ENCODE data around the gene PHPT1.
"Not testable (repeated sequence)": the region's sequence is repeated elsewhere in the genome, so short reads cannot be mapped to it uniquely, and the experiment has no call there.

PHPT1 gene

DNA sequence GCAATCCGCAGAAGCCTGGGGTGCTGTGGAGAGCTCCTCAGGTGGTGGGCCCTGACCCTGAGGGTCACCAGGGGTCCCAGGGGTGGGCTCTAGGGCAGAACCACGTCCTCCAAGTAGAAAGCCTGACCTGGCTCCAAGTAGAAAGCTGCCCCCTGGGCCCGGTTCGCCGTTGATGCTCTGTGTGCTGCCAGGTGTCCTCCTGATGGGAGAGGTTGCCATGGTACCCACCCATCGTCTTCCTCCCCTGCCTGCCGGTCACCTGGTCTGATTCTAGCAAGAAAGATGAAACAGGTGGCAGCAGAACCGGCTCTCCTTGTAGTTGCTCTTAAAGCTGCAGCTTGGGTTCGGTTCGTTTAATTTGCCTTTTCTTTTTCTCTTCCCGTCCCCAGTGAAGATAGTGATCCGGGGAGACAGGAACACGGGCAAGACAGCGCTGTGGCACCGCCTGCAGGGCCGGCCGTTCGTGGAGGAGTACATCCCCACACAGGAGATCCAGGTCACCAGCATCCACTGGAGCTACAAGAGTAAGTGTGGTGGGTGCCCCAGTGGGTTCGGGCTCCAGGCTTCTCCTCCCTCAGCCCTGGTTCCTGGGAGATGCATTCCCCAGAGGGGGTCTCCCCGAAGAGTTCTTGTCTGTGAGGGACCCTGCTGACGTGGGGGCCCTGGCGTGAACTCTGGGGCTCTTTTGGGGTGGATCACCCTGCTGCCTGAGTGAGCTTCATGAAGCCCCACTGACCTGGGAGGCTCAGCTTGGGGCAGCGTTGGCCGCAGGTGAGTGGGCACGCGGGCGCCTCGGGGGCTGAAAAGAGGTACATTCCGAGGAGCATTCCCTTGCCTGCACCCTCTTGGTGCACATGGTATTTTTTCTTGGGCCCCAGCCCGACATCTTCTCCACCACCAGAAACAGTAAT is 25.8 kb upstream of the PHPT1 start:
- DNase-seq, result no peak

- DNase-seq, result no peak
Observed at GRCh38 chr9:136824496-136825225, 24.5 kb upstream of the PHPT1 start.

- DNase-seq, result no peak
Observed at GRCh38 chr9:136825295-136826187, 23.7 kb upstream of the PHPT1 start.

DNA sequence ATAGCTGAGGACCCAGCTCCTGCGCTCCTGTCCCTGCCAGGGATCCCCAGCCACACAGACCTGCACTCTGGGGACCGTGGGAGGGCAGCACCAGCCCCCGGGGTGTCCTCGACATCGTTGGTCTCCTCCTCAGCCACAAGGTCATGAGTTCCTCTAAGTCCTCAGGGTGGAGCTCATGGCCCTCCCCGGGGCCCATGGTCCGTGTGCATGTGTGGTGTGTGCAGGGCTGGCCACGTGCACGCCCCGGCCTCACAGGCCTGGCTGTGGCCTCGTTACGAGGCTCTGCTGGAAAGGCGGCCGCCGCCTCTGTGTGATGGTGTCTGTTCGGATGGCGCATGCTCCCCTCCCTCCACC is 23.0 kb upstream of the PHPT1 start:
- no peak for DNase-seq

DNA sequence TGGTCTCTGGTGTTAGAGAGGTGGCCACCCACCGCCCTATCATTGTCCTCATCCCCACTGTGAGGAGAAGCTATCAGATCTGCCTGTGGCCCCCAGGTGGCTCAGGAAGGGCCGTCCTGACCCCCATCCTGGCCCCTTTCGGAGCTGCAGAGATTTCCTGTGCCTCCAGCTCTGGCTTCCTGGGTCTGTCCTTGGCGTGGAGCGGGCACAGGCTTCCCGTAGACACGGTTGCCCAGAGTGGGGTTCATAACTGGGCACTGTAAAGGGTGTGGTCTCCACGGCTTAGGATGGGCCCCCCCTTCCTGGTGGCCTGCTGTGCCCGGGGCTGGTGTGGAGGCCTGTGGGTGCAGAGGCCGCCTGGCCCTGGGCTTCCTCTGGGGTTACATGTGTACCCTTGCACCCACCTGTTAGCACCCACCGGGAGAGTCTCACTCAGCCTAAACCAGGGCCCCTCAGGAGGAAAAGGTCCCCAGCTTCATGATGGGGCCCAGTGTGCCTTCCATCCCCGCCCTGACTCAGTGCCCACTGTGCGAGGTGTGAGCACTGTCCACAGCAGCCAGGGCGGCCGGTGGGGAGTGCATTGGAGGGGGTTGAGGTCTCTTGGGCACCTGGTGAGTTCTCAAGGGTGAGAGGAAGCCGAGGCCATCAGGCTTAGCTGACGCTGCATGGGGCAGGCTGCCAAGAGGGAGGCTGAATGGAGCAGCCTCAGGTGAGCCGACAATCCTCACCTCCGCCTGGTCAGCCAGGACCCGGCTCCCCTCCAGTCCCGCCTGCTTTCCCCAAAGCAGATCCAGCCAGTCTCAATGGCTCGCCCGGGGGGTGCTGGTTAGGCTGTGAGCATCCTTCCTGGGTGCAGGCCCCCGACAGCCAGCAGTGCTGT is 22.3 kb upstream of the PHPT1 start:
- DNase-seq, result no peak

GRCh38 chr9:136827794-136828473 is 21.3 kb upstream of the PHPT1 start:
- DNase-seq, result no peak

- DNase-seq, result no peak
Observed at GRCh38 chr9:136828474-136829140, 20.6 kb upstream of the PHPT1 start.

GRCh38 chr9:136829412-136829811 is 19.8 kb upstream of the PHPT1 start:
- no peak for DNase-seq

GRCh38 chr9:136829981-136830885 is 19.0 kb upstream of the PHPT1 start:
- no peak for DNase-seq

DNA sequence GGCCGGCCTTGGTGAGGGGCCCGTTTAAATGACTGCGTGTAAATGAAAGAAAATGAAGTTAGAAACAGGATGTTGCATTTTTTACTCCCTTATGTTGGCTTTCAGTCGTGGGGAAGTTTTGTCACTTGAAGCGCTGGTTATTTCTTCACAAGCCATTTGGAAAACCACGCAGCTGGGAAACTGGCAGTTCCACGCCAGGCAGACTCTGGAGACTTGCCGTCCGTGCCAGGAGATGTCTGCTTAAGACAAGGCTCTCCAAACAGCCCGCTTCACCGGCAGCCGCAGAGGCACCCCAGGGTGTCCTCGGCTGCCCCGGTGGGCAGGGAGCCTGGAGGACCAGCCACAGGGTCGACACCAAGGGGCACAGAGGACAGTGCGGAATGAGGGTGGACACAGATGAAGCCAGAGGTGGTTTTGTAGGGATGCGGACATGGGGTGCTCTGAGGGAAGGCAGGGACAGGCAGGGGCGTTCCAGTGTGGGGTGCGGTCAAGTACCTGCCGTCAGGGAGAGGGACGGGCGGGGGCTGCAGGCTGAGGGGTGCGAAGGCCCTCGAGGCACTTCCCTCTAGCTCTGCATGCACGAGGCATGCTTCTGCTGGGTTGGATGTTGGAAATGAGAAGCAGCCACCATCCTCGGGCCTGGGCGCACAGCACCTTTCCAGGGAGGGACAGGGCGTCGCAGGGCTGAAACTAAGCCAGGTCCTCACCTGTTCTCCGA is 18.0 kb upstream of the PHPT1 start:
- DNase-seq, result no peak

DNA sequence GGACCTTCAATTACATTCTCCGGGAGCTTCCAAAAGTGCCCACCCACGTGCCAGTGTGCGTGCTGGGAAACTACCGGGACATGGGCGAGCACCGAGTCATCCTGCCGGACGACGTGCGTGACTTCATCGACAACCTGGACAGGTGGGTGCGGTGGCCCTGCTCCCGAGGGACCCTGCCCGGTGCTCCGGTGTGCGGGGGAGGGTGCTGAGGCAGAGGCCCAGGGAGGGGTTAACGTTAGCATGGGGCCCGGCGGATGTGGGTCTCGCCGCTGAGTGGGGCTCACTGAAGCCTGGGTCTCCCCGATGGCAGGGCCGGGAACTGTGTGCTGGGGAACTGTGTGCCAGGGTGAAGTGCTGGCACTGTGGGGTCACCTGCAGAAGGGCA is 17.5 kb upstream of the PHPT1 start:
- no peak for DNase-seq

- no peak for DNase-seq
Observed at GRCh38 chr9:136832581-136832980, 16.6 kb upstream of the PHPT1 start.

GRCh38 chr9:136833381-136834048 is 15.7 kb upstream of the PHPT1 start:
- not testable (repeated sequence) for DNase-seq

DNA sequence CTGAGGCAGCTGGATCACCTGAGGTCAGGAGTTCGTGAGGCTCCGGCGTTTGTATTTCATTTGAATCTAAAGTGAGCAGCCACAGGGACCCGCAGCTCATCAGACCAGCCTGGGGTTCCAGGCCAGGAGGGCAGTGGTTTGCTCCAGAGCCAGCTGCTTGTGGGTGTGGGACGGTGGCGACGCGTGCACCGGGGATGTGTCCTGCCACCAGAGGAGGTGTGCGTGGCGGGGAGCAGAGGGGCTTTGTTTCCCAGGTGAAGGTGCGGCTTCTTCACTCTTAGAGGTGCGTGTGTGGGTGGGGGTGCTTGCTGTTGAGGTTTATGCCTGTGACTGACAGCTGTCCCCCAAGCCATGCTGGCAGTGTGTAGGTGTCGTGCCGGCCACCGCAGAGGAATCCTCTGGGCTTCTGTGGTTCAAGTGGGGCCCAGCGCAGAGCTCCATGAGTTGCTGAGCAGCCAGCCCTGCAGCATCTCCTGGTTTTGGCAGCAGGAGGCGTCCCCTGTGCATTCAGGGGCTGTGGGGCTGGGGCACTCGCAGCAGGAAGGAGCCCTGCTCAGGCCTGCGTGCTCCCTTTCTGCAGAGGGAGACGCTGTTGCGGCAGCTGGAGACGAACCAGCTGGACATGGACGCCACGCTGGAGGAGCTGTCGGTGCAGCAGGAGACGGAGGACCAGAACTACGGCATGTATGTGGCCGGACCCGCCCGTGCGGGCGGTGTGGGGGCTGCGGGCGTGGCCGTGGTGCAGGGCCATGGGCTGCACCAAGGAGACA is 13.9 kb upstream of the PHPT1 start:
- no peak for DNase-seq

GRCh38 chr9:136835932-136836904 is 13.0 kb upstream of the PHPT1 start:
- no peak for DNase-seq

DNA sequence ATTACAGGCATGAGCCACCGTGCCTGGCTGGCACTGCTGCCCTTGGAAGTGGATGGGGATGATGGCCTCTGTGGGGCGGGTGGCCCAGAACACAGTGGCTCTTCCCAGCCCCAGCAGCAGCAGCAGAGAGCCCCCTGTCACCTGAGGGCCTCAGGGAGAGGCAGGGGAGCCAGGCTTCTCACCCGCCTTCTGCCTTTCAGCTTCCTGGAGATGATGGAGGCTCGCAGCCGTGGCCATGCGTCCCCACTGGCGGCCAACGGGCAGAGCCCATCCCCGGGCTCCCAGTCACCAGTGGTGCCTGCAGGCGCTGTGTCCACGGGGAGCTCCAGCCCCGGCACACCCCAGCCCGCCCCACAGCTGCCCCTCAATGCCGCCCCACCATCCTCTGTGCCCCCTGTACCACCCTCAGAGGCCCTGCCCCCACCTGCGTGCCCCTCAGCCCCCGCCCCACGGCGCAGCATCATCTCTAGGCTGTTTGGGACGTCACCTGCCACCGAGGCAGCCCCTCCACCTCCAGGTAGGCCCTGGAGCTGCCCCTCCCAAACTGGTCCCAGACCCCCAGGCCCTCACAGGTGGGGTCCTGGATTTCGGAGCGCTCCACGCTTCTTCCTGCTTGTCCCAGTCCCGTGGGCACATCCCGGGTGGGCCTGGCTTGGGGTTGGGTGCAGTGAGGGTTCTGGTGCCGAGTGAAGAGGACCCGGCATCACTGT is 11.9 kb upstream of the PHPT1 start:
- DNase-seq, result no peak

Measured in NCI-H82 (cell line).